OCI-LY1 (cell line): ENCODE measurements around the gene KIF22.

Source experiments
- H2AFZ ChIP-seq: fragments of 200-600 bp; sonication (generic), shearing (Covaris generic); 2 replicates; pipeline ENCODE4 v1.6.0; 2014; ENCODE audit warnings: antibody characterized with exemption, mild to moderate bottlenecking, low read length
- H3F3A ChIP-seq: fragments of 200-600 bp; sonication (generic), shearing (Covaris generic); 2 replicates; pipeline ENCODE4 v1.6.0; 2014; ENCODE audit warnings: mild to moderate bottlenecking, antibody characterized with exemption, low read length, moderate library complexity; ENCODE audit not compliant: insufficient read depth
- H3K27ac ChIP-seq: fragments of 200-600 bp; sonication (generic); 2 replicates; pipeline ENCODE4 v1.5.1; 2014; ENCODE audit warnings: low read length, mixed run types, mild to moderate bottlenecking, low read depth; ENCODE audit not compliant: poor library complexity, severe bottlenecking
- H3K27me3 ChIP-seq: fragments of 200-600 bp; sonication (generic); 2 replicates; pipeline ENCODE4 v1.6.0; 2014; ENCODE audit warnings: antibody characterized with exemption, mild to moderate bottlenecking, low read length, moderate library complexity; ENCODE audit not compliant: insufficient read depth
- H3K36me3 ChIP-seq: fragments of 200-600 bp; sonication (generic); 2 replicates; pipeline ENCODE4 v1.6.1; 2014; ENCODE audit warnings: mild to moderate bottlenecking, antibody characterized with exemption, low read length, moderate library complexity, mixed read lengths; ENCODE audit not compliant: insufficient read depth
- H3K4me1 ChIP-seq: fragments of 200-600 bp; sonication (generic); 2 replicates; pipeline ENCODE4 v1.5.1; 2014; ENCODE audit warnings: mild to moderate bottlenecking, low read length, moderate library complexity; ENCODE audit not compliant: insufficient read depth, severe bottlenecking
- H3K4me2 ChIP-seq: fragments of 200-600 bp; sonication (generic), shearing (Covaris generic); 2 replicates; pipeline ENCODE4 v1.6.1; 2014; ENCODE audit warnings: low read length
- H3K4me3 ChIP-seq: fragments of 200-600 bp; sonication (generic); 2 replicates; pipeline ENCODE4 v1.5.1; 2014; ENCODE audit warnings: low read length, low read depth, mild to moderate bottlenecking, mixed read lengths; ENCODE audit not compliant: poor library complexity, severe bottlenecking
- H3K79me2 ChIP-seq: fragments of 200-600 bp; shearing (Covaris generic); 2 replicates; pipeline ENCODE4 v1.6.1; 2016; ENCODE audit warnings: mixed run types, low read length, mixed read lengths; ENCODE audit not compliant: insufficient read depth
- H3K9ac ChIP-seq: fragments of 200-600 bp; sonication (generic), shearing (Covaris generic); 2 replicates; pipeline ENCODE4 v1.6.1; 2014; ENCODE audit warnings: mild to moderate bottlenecking, low read length, mixed read lengths
- H3K9me2 ChIP-seq: fragments of 200-600 bp; sonication (generic), shearing (Covaris generic); 2 replicates; pipeline ENCODE4 v1.6.1; 2014; ENCODE audit warnings: low read depth, mild to moderate bottlenecking, low read length, mixed read lengths
- H3K9me3 ChIP-seq: fragments of 200-600 bp; shearing (Covaris generic); 2 replicates; pipeline ENCODE4 v1.6.1; 2014; ENCODE audit warnings: low read length, mixed read lengths
- H4K20me1 ChIP-seq: fragments of 200-600 bp; sonication (generic), shearing (Covaris generic); 2 replicates; pipeline ENCODE4 v1.6.0; 2016; ENCODE audit warnings: mild to moderate bottlenecking, low read length; ENCODE audit not compliant: insufficient read depth
- EZH2 ChIP-seq: fragments of 200-600 bp; sonication (generic), shearing (Covaris generic); IDR thresholded peaks from 2 replicates; pipeline ENCODE4 v1.8.0; 2017; ENCODE audit warnings: borderline replicate concordance, mixed run types, mild to moderate bottlenecking, antibody characterized with exemption, low read length, moderate library complexity, mixed read lengths
- TF ChIP-seq, protein P1 (sequence below): fragments of 200-600 bp; sonication (generic), shearing (Covaris generic); IDR thresholded peaks from 2 replicates; pipeline ENCODE4 v1.5.1; 2017; ENCODE audit warnings: mild to moderate bottlenecking, antibody characterized with exemption, low read length, moderate library complexity, mixed read lengths

KIF22 gene

DNA sequence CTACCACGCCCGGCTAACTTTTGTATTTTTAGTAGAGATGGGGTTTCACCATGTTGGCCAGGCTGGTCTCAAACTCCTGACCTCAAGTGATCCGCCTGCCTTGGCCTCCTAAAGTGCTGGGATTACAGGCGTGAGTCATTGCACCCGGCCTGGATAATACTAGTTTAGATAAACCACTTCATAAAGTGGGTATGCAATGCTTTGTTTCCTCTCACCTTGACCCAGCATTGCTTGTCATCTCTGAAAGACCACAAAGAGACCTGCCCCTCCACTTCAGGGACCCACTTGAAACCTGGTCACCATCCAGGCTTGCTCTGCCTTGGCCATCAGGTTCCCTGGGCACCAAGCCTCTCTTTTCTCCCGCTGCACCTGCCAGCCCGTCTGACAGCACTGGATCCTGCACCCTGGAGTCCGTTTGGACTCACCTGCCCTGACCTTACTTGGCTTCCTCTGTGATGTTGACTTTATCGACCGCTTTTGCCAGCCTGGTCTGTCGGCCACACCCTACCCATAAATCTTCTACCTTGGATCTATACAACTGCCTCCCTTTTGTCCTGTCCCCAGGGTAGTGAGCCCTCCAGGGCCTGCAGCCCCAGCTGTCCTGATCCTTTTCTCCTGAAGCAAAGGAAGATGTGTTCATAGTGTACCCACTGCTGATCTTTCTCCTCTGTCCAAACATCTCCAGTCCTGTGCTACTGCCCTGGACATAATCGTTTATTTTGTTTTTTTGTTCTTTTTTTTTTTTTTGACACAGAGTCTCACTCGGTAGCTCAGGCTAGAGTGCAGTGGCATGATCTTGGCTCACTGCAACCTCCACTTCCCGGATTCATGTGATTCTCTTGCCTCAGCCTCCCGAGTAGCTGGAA, 25.2 kb upstream of the KIF22 start:
- no peaks in the 10 kb centered on the region for H3F3A ChIP-seq
- no peaks in the 10 kb centered on the region for H4K20me1 ChIP-seq
- no peak overlapping the region for H3K27ac ChIP-seq
- TF ChIP-seq, protein P1, sequence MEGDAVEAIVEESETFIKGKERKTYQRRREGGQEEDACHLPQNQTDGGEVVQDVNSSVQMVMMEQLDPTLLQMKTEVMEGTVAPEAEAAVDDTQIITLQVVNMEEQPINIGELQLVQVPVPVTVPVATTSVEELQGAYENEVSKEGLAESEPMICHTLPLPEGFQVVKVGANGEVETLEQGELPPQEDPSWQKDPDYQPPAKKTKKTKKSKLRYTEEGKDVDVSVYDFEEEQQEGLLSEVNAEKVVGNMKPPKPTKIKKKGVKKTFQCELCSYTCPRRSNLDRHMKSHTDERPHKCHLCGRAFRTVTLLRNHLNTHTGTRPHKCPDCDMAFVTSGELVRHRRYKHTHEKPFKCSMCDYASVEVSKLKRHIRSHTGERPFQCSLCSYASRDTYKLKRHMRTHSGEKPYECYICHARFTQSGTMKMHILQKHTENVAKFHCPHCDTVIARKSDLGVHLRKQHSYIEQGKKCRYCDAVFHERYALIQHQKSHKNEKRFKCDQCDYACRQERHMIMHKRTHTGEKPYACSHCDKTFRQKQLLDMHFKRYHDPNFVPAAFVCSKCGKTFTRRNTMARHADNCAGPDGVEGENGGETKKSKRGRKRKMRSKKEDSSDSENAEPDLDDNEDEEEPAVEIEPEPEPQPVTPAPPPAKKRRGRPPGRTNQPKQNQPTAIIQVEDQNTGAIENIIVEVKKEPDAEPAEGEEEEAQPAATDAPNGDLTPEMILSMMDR, result no peak
- no peak for TF ChIP-seq EZH2
- no peaks in the 10 kb centered on the region for H3K9me3 ChIP-seq
- H3K9me2 ChIP-seq, result no peaks in the 10 kb centered on the region
- H2AFZ ChIP-seq, result no peak overlapping the region
- H3K4me3 ChIP-seq, result no peak overlapping the region
- H3K27me3 ChIP-seq, result no peaks in the 10 kb centered on the region
- no peaks in the 10 kb centered on the region for H3K79me2 ChIP-seq
- H3K9ac ChIP-seq, result no peak overlapping the region
- no peaks in the 10 kb centered on the region for H3K4me1 ChIP-seq
- H3K4me2 ChIP-seq, result no peak overlapping the region
- no peaks in the 10 kb centered on the region for H3K36me3 ChIP-seq

DNA sequence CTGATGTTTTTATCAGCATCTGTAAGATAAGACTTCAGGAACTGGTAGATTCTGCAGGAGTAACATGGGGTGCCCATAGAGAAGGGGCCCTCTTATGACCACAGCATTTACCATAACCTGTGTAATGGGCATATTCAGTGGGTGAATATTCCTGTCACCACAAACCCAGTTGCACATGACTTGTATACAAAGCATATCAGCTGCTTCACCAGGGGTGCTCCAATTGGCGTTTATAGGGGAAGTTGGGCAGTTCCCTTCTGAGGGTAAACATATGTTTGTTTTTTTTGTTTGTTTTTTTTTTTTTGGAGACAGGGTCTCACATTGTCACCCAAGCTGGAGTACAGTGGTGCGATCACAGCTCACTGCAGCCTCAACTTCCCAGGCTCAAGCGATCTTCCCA, 24.0 kb upstream of the KIF22 start:
- no peaks in the 10 kb centered on the region for H3F3A ChIP-seq
- no peaks in the 10 kb centered on the region for H3K79me2 ChIP-seq
- no peaks in the 10 kb centered on the region for H3K36me3 ChIP-seq
- no peak overlapping the region for H3K27ac ChIP-seq
- no peaks in the 10 kb centered on the region for H3K9me2 ChIP-seq
- H2AFZ ChIP-seq, result no peak overlapping the region
- H3K4me1 ChIP-seq, result no peaks in the 10 kb centered on the region
- no peaks in the 10 kb centered on the region for H4K20me1 ChIP-seq
- no peak overlapping the region for H3K4me2 ChIP-seq
- no peaks in the 10 kb centered on the region for H3K9me3 ChIP-seq
- TF ChIP-seq EZH2, result no peak
- TF ChIP-seq, protein P1, result no peak
- H3K4me3 ChIP-seq, result no peak overlapping the region
- no peak overlapping the region for H3K9ac ChIP-seq
- H3K27me3 ChIP-seq, result no peaks in the 10 kb centered on the region

- Histone ChIP-seq H3K9ac (no peak overlapping the region), H3K4me3 (no peak overlapping the region), H3K79me2 (no peaks in the 10 kb centered on the region), H3K4me1 (no peaks in the 10 kb centered on the region), H3F3A (no peaks in the 10 kb centered on the region), H3K9me2 (no peaks in the 10 kb centered on the region), H3K4me2 (no peak overlapping the region), H3K27ac (no peak overlapping the region), H3K36me3 (no peaks in the 10 kb centered on the region), H2AFZ (no peak overlapping the region), H3K27me3 (no peaks in the 10 kb centered on the region), H4K20me1 (no peaks in the 10 kb centered on the region), H3K9me3 (no peaks in the 10 kb centered on the region)
- TF ChIP-seq EZH2, result no peak
- TF ChIP-seq, protein P1, result no peak
Measured at GRCh38 chr16:29767062-29767461, 23.5 kb upstream of the KIF22 start.
